Mesendoderm (in vitro differentiated cells): Measurements from ENCODE around the gene ARMC12.
"Not testable (repeated sequence)": the region's sequence is repeated elsewhere in the genome, so short reads cannot be mapped to it uniquely, and the experiment has no call there.

Experiments
- DNase-seq: peaks from one replicate; pipeline ENCODE4 v3.0.0; 2013
- H2AK5ac ChIP-seq: 2 replicates; pipeline ENCODE4 v1.6.1; 2013; ENCODE audit warnings: low read length, inconsistent platforms
- H2BK120ac ChIP-seq: 2 replicates; pipeline ENCODE4 v1.6.1; 2013; ENCODE audit warnings: low read depth, mild to moderate bottlenecking, low read length, moderate library complexity, mixed read lengths
- H2BK15ac ChIP-seq: replicated peaks from 2 replicates; pipeline ENCODE4 v1.6.1; 2013; ENCODE audit warnings: low read depth, mild to moderate bottlenecking, moderate library complexity
- H2BK5ac ChIP-seq: 2 replicates; pipeline ENCODE4 v1.6.1; 2013; ENCODE audit warnings: low read length, inconsistent platforms
- H3K18ac ChIP-seq: 2 replicates; pipeline ENCODE4 v1.6.1; 2013; ENCODE audit warnings: mild to moderate bottlenecking, low read length, mixed read lengths
- H3K23ac ChIP-seq: one replicate; pipeline ENCODE4 v1.6.1; 2013; ENCODE audit warnings: low read length
- H3K27ac ChIP-seq: 2 replicates; pipeline ENCODE4 v1.5.1; 2013; ENCODE audit warnings: low read depth, mild to moderate bottlenecking, inconsistent platforms, low read length, moderate library complexity
- H3K27me3 ChIP-seq: 2 replicates; pipeline ENCODE4 v1.6.1; 2013; ENCODE audit warnings: low read length, control low read depth, mild to moderate bottlenecking, inconsistent platforms; ENCODE audit not compliant: insufficient read depth, poor library complexity
- H3K36me3 ChIP-seq: 2 replicates; pipeline ENCODE4 v1.6.1; 2013; ENCODE audit warnings: low read length, inconsistent platforms; ENCODE audit not compliant: control insufficient read depth, insufficient read depth
- H3K4ac ChIP-seq: one replicate; pipeline ENCODE4 v1.6.1; 2013; ENCODE audit warnings: low read depth, mild to moderate bottlenecking, low read length, moderate library complexity
- H3K4me1 ChIP-seq: 2 replicates; pipeline ENCODE4 v1.6.1; 2013; ENCODE audit warnings: low read depth, low read length, inconsistent platforms; ENCODE audit not compliant: control insufficient read depth
- H3K4me2 ChIP-seq: 2 replicates; pipeline ENCODE4 v1.6.1; 2013; ENCODE audit warnings: low read length
- H3K4me3 ChIP-seq: 2 replicates; pipeline ENCODE4 v1.5.1; 2013; ENCODE audit warnings: mild to moderate bottlenecking, low read length
- H3K56ac ChIP-seq: one replicate; pipeline ENCODE4 v1.6.1; 2013; ENCODE audit warnings: low read length
- H3K79me1 ChIP-seq: 2 replicates; pipeline ENCODE4 v1.6.1; 2013; ENCODE audit warnings: low read length, inconsistent platforms
- H3K79me2 ChIP-seq: 2 replicates; pipeline ENCODE4 v1.6.1; 2013; ENCODE audit warnings: mild to moderate bottlenecking, low read length; ENCODE audit not compliant: control insufficient read depth, insufficient read depth
- H3K9ac ChIP-seq: 2 replicates; pipeline ENCODE4 v1.6.1; 2013; ENCODE audit warnings: low read length, inconsistent platforms
- H4K5ac ChIP-seq: one replicate; pipeline ENCODE4 v1.6.1; 2013; ENCODE audit warnings: low read length
- H4K8ac ChIP-seq: one replicate; pipeline ENCODE4 v1.6.1; 2013; ENCODE audit warnings: low read depth, mild to moderate bottlenecking, control low read depth, low read length, moderate library complexity
- WGBS: extraction: QIAGEN DNeasy Blood & Tissue Kit; methylation state at CpG from one replicate; pipeline ENCODE4 v1.1.7; 2013; ENCODE audit warnings: low lambda C conversion rate, missing lambda C conversion rate; ENCODE audit not compliant: insufficient coverage; ENCODE audit errors: extremely low coverage; 5-methylcytosine and 5-hydroxymethylcytosine counted together

Gene ARMC12

DNA sequence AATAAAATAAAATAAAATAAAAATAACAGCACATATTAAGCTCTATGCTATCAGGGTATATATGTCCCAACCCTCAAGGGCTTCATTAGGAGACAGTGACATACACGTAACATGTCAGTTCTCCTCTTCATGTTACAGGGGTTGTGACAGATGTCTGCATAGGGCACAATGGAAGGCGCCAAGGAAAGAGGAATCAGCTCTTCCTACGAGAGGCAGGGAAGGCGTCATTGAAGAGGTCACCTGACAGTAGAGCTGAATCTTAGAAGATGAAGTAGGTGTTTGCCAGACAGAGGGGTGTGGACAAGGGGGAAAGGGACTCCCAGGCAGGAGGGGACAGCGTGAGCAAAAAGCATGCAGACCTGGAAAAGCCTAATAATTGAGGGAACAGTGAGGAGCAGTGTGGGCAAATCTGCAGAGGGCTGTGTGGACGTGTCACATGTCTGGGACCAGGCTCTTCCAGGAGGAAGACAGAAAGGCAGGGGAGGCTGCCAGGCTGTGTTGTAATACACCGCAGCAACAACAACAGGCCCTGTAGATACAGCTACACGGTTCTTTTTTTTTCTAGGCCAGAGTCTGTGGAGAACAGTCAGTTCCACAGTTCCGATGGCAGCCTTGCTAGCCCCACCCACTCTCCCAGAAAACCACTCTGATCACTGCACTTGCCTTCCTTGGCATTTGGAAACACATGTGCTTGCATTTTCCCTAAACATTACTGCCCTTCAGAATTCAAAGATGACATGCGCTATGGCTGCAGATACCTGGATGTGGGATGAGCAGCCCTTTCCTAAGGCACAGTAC, 45.6 kb upstream of the ARMC12 start:
- no peak for DNase-seq
- H3K23ac ChIP-seq, result no peak overlapping the region
- H3K56ac ChIP-seq, result no peak overlapping the region
- H4K5ac ChIP-seq, result no peak overlapping the region
- no peak overlapping the region for H3K4me3 ChIP-seq
- H2BK5ac ChIP-seq, result no peak overlapping the region
- no peaks in the 10 kb centered on the region for H3K36me3 ChIP-seq
- WGBS, result no CpG with 5 or more reads among the region's 10 CpGs
- no peaks in the 10 kb centered on the region for H3K27me3 ChIP-seq
- no peak overlapping the region for H3K27ac ChIP-seq
- no peak overlapping the region for H3K9ac ChIP-seq
- no peak overlapping the region for H3K4me2 ChIP-seq
- no peak overlapping the region for H3K4ac ChIP-seq
- H3K4me1 ChIP-seq, result no peaks in the 10 kb centered on the region
- peaks cover 4% of the 10 kb centered on the region for H3K79me2 ChIP-seq
- no peak overlapping the region for H2BK120ac ChIP-seq
- H4K8ac ChIP-seq, result no peak overlapping the region
- H2BK15ac ChIP-seq, result no peak overlapping the region
- H3K18ac ChIP-seq, result no peak overlapping the region
- H2AK5ac ChIP-seq, result no peak overlapping the region
- H3K79me1 ChIP-seq, result no peaks in the 10 kb centered on the region

- Histone ChIP-seq H3K4me3 (no peak overlapping the region), H2BK5ac (no peak overlapping the region), H3K36me3 (no peaks in the 10 kb centered on the region), H3K79me1 (no peaks in the 10 kb centered on the region), H2BK15ac (no peak overlapping the region), H4K8ac (no peak overlapping the region), H3K4me1 (no peaks in the 10 kb centered on the region), H4K5ac (no peak overlapping the region), H2AK5ac (no peak overlapping the region), H2BK120ac (no peak overlapping the region), H3K23ac (no peak overlapping the region), H3K79me2 (no peaks in the 10 kb centered on the region), H3K18ac (no peak overlapping the region), H3K27me3 (no peaks in the 10 kb centered on the region), H3K4ac (no peak overlapping the region), H3K9ac (no peak overlapping the region), H3K4me2 (no peak overlapping the region), H3K27ac (no peak overlapping the region), H3K56ac (no peak overlapping the region)
- no CpG with 5 or more reads among the region's 2 CpGs for WGBS
- no peak for DNase-seq
These were observed 42.4 kb upstream of the ARMC12 start for GRCh38 chr6:35694462-35694861.

DNA sequence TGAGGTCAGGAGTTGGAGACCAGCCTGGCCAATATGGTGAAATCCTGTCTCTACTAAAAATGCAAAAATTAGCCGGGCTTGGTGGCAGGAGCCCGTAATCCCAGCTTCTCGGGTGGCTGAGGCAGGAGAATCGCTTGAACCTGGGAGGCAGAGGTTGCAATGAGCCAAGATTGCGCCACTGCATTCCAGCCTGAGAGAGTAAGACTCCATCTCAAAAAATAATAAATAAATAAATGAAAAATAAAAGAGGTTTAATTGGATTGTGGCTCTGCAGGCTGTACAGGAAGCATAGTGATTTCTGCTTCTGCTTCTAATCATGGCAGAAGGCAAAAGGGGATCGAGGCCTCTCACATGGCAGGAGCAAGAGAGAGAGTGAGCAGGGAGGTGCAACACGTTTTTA, 38.4 kb upstream of the ARMC12 start:
- H2AK5ac ChIP-seq, DNase-seq, H2BK120ac ChIP-seq, H3K4me1 ChIP-seq, H3K36me3 ChIP-seq, H3K23ac ChIP-seq, H2BK5ac ChIP-seq, H4K5ac ChIP-seq, H3K79me2 ChIP-seq, H3K79me1 ChIP-seq, H4K8ac ChIP-seq, H3K27ac ChIP-seq, H3K56ac ChIP-seq, H3K9ac ChIP-seq, H3K4me3 ChIP-seq, H3K4ac ChIP-seq, H3K27me3 ChIP-seq, H2BK15ac ChIP-seq, H3K4me2 ChIP-seq, H3K18ac ChIP-seq: not testable (repeated sequence)
- no CpG with 5 or more reads among the region's 7 CpGs for WGBS

- Histone ChIP-seq H4K8ac (no peak overlapping the region), H3K79me2 (no peaks in the 10 kb centered on the region), H3K27me3 (no peaks in the 10 kb centered on the region), H2BK15ac (no peak overlapping the region), H2AK5ac (no peak overlapping the region), H3K36me3 (no peaks in the 10 kb centered on the region), H2BK5ac (no peak overlapping the region), H2BK120ac (no peak overlapping the region), H3K4ac (no peak overlapping the region), H3K56ac (no peak overlapping the region), H3K23ac (no peak overlapping the region), H4K5ac (no peak overlapping the region), H3K4me2 (no peak overlapping the region), H3K18ac (no peak overlapping the region), H3K27ac (no peak overlapping the region), H3K9ac (no peak overlapping the region), H3K4me3 (no peak overlapping the region), H3K4me1 (no peaks in the 10 kb centered on the region), H3K79me1 (no peaks in the 10 kb centered on the region)
- WGBS, result no CpG with 5 or more reads among the region's 3 CpGs
- no peak for DNase-seq
These were observed 38.0 kb upstream of the ARMC12 start for GRCh38 chr6:35698858-35699257.

DNA sequence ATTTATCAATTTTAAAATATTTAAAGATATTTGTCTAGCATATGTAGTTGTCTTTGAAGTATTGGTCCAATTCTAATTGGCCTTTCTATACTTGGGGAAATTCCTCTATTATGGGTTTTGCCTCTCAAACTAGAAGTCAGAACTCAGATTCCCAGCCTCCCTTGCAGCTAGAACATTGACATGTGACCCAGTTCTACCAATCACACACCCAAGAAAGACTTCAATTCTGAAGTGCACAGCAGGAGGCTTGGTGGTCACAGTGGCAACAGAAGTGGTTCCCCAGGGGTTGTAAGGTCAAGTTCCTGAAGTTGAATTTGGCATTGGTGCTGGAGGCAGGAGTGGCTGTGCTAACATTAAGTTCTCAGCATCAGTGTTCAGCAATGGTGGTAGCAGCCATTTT, 33.3 kb upstream of the ARMC12 start:
- Histone ChIP-seq H3K4me2 (no peak overlapping the region), H3K23ac (no peak overlapping the region), H3K4me3 (no peak overlapping the region), H3K79me2 (no peaks in the 10 kb centered on the region), H3K27ac (no peak overlapping the region), H2BK120ac (no peak overlapping the region), H3K9ac (no peak overlapping the region), H2BK5ac (no peak overlapping the region), H3K4ac (no peak overlapping the region), H2AK5ac (no peak overlapping the region), H4K8ac (no peak overlapping the region), H3K36me3 (no peaks in the 10 kb centered on the region), H2BK15ac (no peak overlapping the region), H4K5ac (no peak overlapping the region), H3K27me3 (no peaks in the 10 kb centered on the region), H3K18ac (no peak overlapping the region), H3K56ac (no peak overlapping the region), H3K4me1 (no peaks in the 10 kb centered on the region), H3K79me1 (no peaks in the 10 kb centered on the region)
- no peak for DNase-seq

DNA sequence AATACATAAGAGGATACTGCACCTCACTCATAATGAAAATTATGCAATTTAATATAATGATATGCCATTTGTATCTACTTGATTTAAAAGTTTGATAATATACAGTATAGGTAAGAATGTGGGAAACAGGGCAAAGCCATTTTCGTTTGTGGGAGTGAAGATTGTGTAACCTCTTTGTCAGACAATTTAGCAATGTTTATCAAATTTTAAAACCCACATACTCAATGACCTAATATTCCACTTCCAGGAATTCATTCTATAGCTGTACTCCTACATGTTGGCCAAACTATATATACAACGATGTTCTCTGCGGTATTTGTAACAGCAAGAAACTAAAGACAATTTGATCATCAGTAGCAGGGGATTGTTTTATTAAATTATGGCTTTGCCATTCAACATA, 30.4 kb upstream of the ARMC12 start:
- no peak overlapping the region for H2BK15ac ChIP-seq
- H3K79me1 ChIP-seq, result no peaks in the 10 kb centered on the region
- no peaks in the 10 kb centered on the region for H3K36me3 ChIP-seq

More for the DNA sequence above, 30.4 kb upstream of the ARMC12 start:
- WGBS, result no CpG with 5 or more reads among the region's 3 CpGs
- Histone ChIP-seq H3K56ac (no peak overlapping the region), H3K9ac (no peak overlapping the region), H3K4me1 (no peaks in the 10 kb centered on the region), H3K23ac (no peak overlapping the region), H3K27me3 (no peaks in the 10 kb centered on the region), H3K4me2 (no peak overlapping the region), H4K5ac (no peak overlapping the region), H3K4ac (no peak overlapping the region), H3K4me3 (no peak overlapping the region), H3K79me2 (no peaks in the 10 kb centered on the region), H2BK5ac (no peak overlapping the region), H2AK5ac (no peak overlapping the region), H2BK120ac (no peak overlapping the region), H4K8ac (no peak overlapping the region), H3K18ac (no peak overlapping the region), H3K27ac (no peak overlapping the region)
- DNase-seq, result no peak
